HG03565 (cell line): ENCODE measurements around the gene ELFN1.

Experiments used
- ATAC-seq: cut with Tn5 transposase; IDR thresholded peaks from one replicate; pipeline ENCODE4 v1.9.1; 2021; ENCODE audit warnings: mild to moderate bottlenecking, moderate library complexity; ENCODE audit not compliant: unreplicated experiment

Gene ELFN1

DNA sequence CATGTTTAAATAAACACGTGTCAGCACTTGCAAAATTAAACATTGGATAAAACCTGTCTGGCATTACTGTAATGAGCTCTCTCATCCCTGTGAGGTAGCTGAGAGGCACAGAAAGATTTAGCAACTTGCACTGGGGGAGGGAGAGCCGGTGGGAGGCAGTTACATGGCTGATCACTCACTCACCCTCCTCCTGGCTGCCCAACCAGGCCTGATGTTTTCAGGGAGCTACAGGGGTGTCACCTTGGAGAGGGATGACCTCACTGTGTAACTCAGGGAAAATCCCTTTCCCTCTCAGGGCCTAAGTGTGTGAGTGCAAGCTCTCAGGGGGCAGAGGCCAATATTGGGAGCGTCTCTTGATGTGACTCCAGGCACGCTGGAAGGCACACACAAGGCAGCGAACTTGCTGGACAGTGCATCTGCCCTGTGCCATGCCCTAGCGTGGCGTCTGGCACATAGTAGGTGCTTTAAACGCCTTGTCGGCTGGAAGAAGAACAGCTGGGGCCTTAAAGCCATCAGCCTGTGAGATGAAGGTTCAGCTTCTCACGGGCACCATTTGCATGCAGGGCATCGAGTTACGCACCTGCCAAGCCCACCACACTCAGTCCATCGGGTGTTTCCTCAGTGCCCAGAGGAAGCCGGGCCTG lies 51.1 kb downstream of the ELFN1 start:
- no peak for ATAC-seq

DNA sequence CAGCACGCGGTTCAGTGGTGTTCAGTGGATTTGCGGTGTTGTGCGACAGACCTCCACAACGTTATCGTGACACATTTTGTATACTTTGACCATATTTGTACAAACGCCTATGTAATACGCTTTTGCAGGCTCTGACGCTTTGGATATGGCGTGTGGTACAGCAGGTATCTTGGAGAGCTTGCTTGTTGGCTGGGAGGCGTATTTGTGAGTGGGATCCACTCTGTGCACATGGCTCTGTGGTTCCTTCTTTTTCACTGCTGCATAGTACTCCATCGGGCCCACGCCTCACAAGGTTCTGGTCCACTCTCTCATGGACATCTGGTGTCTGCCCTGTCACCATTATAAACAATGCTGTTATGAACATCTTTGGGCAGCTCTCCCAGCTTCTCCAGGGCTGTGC lies 53.2 kb downstream of the ELFN1 start:
- no peak for ATAC-seq

DNA sequence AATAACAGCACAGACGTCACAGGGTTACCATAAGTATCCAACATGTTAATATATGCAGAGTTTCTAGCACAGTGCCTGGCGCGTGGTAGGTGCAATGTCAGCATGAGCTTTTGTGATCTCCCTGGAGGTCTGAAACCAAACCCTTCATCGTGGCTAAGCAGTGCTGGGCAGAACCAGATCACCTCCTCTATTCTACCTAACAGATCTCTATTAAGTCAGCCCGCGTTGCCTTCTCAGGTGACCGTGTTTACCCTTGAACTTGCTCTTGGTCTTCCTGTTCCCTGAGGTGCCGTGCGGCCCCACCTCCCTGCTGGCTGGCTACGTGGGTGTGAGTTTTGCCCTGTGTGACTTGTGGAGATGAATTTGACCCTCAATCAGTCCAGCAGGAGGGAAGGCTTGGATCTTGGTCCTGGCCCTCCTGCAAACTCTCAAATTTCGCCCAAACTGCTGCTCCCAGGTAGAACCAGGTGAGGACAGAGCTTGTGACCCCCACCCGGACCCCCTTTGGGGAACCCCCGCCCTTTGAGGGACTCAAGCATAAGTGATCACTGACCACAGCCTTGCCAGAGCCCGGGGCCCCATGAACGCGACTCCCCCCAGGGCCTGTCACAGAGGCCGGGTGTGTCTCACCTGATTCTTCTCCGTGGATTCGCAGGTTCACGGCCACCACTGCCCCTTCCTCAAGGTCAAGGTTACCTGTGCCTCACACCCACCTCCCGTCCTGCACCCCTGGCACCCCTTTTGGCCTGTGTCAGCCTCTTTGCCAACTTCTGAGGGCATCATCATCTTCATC lies 54.2 kb downstream of the ELFN1 start:
- ATAC-seq, result no peak

DNA sequence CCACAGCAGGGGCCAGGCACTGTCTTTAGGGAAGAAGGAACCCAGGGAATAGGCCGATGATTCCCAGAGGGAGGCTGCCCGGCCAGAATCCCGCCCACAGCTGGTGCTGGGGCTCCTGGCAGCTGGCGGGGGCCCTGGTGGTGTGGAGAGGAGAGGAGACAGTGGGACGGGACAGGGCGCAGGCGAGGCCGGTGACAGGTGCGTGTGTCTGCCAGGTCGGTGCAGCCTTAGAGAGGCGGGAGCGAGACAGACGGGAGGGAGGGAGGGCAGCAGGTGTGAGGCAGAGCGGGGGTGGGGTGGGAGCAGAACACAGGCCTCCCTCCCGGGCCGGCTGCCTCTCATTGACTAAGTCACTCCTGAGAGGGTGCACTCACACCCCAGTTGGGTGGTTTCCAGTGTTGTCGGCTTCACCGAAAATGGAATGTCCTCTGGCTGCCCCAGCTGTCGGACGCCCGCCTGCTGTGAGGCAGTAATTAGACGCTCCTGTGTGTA lies 55.2 kb downstream of the ELFN1 start:
- ATAC-seq, result no peak

DNA sequence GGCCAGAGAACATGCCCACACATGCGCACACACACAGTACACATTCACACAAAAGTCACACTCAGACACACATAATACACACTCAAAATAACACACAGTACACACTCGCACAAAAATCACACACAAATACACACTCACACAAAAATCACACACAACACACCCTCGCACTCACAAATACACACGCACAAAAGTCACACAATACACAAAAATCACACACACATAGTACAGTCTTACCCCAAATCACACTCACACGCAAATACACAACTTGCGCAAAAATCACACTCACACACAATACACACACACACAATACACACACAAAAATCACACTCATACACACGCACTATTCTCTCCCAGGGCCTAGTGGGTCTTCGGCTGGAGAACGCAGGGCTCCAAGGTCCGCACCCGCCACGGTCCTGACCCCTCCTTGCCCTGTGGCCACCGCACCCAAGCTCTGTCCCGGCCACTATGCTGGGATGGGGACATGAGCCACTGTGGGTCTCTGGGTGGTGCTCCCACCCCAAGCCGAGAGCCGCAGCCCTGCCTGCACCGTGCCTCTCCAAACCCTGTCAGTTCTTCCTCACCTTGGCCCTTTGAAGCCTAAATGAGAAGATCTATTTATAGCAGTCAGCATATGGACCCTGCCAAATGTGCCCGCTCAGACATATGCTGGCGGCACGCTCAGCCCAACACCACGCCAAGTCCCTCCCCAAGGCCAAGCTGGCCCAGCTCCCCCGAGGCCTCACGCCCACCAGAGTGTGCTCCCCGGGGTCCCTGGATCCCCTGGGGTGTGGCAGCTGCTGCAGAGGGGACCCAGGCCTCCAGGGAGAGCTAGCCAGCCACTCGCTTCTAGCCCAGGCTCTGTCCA lies 55.9 kb downstream of the ELFN1 start:
- ATAC-seq, result no peak

DNA sequence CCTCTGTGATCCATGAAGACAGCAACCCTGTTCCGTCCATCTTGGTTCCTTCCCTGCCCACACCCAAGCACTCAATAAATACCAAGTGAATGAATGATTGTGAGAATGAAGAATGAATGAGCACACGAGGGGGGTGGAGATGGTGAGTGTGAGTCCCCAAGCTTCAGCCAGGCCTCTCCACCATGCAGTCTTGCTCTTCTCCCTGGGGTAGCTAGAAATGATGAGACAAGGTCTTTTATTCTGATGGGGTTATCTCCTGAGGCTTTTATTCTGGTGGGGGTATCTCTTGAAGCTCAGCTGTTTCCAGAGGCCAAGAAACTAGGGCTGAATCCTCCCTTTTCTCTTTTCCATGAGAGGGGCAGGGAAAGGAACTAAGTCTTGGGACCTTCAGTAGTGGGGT lies 57.0 kb downstream of the ELFN1 start:
- ATAC-seq, result no peak

DNA sequence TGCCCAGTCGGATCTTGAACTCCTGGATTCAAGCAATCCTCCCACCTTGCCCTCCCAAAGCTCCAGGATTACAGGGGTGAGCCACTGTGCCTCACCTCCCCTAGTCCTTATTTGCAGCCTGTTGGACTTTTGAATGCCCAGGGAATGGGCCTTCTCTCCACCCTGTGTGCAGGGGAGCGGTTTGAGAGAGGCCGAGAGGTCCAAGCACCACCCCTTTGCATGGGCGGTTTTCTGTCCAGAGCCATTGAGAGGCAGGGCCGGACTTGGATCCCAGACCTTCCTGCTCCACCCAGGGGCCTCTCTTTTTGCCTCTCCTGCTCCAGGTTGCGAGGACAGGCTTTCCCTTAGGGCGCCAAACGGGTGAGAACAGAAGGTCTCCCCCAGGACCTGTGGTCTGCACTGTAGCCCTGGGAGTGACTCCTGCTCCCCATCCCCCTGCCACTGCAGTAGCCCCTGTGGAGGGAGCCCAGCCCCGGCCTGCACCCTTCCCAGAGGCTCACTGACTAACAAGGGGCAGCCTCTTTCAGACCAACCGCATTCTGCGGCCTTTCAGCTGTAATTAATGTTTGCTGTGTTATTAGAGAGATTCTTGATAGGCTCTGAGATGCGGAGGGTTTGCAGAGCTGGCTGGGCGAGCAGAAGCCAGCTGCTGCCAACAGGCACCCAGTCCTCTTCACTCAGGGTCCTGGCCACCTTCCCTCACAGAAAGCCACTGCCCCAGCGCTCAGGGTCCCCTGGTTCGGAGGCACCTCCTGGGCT lies 57.9 kb downstream of the ELFN1 start:
- no peak for ATAC-seq

DNA sequence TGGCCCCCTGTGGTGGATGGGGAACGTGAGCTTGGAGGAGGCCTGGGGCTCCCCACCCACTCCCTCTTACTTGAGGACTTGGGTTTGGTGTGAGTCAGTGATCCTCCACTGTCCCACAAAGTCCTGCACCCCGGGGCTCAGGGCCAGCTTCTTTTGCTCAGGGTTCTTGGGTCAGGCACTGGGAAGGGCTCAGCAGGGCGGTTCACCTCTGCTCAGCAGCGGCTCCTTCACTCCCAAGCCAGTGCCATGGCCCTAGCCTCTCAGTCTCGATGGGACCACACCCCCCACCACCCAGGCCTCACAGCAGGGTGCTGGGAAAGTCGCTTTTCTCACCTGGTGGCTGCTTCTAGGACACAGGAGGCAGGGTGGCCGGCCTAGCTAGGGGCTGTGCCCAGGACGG lies 59.1 kb downstream of the ELFN1 start:
- ATAC-seq, result no peak

DNA sequence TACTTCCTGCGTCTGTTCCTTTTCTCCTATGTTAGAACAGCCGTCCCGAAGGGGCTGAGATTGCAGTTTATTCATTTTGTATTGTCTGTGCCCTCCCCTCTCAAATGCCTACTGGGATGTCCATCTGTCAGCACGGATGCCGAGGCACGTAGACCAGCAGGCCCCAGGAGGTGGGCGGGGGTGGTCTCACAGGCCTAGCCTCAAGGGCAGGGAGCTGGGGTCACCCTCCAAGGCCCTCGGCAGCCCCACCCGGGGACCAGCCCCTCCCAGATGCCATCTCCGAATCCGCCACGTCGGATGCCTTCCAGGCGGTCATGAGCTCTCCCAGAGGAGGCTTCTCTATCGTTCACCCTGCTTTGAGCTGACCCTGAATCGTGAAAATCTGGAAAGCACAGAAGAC lies 59.7 kb downstream of the ELFN1 start:
- no peak for ATAC-seq

DNA sequence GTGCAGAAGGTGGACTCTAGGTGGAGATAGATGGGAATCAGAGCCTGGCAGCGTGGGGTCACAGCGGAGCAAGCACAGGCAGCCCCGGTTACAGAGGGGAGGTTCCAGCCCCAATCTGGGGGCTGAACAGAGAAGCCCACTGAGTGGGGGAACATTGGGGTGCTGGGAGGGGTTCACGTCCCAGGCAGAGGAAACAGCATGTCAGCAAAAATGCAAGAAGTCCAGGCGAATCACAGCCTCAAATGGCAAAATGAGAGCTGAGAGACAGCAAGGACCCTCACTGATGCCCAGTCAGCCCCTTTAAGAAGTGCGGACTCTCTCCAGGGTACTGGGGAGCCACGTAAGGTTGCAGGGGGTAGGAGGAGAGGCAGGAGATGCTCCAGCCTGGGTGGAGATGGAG lies 62.0 kb downstream of the ELFN1 start:
- ATAC-seq, result no peak

DNA sequence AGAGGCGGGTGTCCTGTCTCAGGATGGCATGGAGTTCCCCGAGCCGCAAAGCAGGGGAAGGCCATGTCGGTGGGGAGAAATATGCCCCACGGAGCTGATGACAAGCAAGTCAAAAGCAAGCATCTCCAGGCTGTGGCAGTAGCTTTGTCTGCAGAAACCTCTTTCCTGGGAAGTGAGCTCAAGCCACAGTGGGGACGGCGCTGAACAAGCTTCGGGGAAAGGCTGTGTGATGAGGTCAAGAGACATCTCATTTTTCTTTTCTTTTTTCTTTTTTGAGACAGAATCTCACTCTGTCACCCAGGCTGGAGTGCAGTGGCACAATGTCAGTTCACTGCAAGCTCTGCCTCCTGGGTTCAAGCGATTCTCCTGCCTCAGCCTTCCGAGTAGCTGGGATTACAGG lies 62.6 kb downstream of the ELFN1 start:
- no peak for ATAC-seq

DNA sequence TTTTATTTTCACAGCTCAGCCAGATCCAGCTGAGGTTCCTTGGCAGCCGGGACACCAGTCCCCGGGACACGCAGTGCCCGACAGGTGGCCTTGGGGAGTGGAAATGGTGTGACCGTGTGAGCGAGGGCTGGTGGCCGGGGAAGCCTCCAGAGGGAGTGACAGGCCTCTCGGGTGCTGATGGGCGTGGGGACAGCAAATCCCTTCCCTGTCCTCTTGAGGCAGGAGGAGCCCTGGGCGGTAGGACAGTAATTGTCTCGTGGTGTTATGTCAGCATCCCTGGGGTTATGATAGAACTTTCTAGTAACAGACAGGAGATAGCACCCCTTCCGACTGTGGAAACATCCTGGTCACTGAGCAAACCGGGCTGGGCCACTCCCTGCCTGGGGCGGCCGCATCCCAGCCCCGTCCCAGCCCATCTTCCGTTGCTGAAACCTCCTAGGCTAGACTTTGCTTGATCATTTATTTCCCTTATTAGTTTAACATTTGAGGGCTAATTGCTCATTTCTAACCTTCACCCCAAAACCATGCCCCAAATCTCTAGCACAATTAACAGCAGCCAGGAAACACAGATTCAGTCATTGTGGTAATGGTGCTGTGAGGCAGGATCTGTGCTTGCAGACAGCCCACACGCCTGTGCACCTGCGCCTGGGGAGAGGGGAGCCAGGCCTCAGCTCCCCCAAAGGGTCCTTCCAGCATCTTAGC lies 63.3 kb downstream of the ELFN1 start:
- no peak for ATAC-seq

DNA sequence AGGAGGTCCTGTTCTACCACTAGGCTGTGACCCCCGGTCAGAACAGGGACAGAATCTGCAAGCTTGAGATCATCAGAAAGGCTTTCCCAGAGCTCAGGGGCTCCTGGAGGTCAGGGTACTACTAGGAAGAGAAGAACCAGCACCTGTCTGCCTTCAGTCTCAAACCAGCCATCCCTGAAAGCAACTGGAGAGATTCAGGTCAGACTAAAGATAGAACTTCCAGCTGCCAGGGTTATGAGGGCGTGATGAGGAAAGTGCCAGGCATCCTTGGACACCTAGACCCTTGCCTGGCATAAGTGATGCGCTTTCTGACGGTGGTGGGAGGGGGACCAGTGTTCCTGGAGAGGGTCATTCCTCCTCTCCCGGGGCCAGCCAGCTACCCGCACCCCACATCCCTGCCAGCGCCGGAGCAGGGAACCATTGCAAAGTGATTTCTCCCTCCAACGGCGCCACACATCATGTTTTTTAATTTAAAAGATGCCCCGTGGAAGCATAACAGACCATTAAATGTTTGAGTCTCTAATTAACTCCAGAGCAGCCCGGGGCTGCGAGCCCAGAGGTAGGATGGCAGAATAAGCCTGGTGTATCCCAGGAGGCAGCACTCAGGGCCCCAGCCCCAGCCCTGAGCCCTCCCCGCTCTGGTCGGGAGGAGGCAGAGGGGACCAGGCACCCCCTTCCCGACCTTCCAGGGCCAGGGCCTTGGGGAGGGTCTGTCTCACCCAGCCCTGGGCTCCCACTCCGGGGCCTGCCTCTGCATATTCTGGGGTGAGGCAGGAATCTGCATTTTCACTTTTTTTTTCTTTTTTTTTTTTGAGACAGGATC lies 64.0 kb downstream of the ELFN1 start:
- ATAC-seq, result no peak

DNA sequence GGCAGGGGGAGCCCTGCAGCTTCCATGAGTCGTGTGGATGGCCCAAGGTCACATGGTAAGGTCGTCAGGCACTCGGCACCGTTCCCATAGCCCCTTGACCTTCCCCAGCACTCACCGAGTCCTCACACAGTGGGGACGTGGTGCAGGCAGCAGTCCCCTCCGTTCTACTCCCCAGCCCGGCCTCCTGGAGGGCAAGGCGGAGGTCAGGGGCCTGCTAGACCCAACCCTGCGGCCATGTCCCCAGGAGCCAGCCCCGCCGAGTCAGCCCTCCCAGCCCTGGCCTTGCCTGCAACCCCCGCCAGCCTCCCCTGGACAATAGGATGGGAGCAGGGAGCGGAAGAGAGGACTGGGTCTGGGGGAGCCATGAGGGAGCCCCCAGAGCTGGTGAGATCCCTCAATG lies 65.2 kb downstream of the ELFN1 start:
- ATAC-seq, result no peak

DNA sequence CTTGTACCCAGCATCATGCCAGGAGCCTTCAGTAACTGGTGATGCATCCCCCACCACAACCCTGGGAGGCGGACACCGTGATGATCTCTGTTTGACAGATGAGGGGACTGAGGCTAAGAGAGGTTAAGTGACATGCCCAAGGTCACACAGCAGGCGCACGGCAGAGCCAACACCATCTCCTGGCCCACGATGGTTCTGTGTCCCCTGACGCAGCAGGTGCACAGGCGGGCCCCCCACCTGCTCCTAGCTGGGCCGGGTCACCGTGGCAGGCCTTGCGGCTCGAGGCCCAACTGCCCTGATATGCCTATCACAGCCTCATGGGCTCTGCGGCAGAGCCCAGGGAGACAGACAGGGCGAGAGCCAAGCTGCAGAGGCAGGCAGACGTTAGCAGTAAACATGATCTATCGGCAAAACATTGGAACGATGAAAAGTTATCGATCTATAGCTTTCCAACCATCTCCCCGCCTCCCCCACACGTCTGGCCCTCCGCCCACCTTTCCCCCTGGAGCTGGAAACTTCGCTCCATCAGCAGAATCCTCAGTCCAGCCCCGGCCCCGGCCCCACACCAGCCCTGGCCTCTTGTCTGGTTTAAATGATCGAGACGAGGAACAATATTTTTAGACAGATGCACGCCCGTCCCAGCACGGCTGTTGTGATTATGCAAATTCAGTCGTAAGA lies 65.9 kb downstream of the ELFN1 start:
- no peak for ATAC-seq

DNA sequence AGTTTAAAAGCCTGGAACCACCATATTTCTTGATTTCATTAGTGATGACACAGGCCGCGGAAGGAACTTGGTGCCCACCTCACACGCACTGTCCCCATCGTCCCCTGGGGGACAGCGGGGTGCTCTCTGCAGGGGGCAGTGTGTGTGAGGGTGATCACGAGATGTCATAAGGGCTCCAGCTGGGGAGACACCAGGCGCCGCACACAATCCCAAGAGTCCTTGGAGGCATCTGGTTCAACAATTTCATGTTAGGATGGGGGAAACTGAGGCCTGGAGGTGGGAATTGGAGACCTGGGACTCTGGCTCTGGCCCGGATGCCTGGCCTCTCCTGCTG lies 66.4 kb downstream of the ELFN1 start:
- no peak for ATAC-seq

DNA sequence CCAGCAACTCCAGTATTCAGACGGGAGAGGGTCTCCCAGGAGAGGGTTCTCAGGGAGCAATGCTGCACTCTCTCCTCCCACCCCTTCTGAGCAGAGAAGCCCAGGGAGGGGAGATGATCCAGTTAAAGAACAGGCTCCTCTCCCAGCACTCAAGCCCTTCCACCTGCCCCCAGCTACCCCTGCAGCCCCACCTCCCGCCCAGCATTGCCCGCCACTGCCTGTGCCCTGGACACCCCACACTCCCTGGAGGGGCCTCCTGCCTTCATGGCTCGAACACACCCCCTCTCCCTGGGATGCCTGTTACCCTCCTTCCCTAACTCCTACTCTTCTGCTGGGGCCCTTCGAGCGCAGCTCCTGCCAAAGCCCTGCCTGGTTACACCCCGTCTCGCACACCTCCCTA lies 66.8 kb downstream of the ELFN1 start:
- ATAC-seq, result no peak

DNA sequence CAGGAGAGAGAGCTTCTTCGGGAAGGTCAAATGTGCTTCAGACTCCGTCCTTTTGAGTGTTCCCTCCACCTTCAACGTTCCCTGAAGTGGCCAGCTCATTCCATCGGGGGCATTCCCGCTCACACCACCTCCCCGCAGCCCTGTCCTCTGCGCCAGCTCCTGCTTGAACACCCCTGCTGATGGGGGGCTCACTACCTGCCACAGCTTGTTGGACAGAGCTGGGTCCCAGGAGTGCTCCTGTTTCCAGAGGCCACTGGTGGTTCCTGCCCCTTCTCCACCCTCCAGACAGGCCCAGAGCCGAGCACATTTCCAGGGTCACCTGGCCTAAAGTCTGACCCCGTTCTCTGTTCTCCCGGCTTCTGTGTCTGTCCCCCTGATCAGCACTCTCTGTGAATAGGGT lies 67.4 kb downstream of the ELFN1 start:
- no peak for ATAC-seq

DNA sequence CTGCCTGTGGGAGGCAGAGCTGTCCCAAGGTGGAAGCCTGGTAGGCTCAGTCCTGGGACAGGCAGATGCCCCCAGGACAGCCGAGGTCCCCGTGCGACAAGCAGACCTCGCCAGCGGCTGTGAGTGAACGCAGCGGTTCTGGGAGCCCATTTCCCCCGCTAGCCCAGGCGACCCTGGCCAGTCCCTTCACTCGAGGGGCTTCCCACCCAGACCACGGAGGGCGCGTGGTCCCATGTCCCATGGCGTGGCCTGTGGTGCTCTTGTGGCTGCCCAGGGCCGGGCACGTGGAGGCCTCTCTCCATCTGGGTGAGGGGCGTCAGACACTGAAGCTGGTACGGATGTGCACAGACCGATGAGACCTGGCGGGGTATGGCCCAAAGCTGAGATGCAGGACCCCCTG lies 67.9 kb downstream of the ELFN1 start:
- ATAC-seq, result no peak
